Sigmoid colon (tissue), 4 donors: ENCODE measurements around the gene ABHD2.

ENCODE experiments used
- CTCF ChIP-seq, 4 experiments: fragments of 450-650 bp in 3 of 4; fragments of 200-600 bp in 1 of 4; IDR thresholded peaks; one replicate each; pipeline ENCODE4 v1.5.1; 2016 to 2019; ENCODE audit warnings: antibody characterized with exemption in 4 of 4, mild to moderate bottlenecking in 3 of 4, moderate library complexity in 2 of 4
- EP300 ChIP-seq, 4 donors: sonication (generic); formaldehyde crosslinking; IDR thresholded peaks; one replicate each; pipeline ENCODE4 v1.6.1; 2017; ENCODE audit warnings: antibody characterized with exemption in 4 of 4

DNA sequence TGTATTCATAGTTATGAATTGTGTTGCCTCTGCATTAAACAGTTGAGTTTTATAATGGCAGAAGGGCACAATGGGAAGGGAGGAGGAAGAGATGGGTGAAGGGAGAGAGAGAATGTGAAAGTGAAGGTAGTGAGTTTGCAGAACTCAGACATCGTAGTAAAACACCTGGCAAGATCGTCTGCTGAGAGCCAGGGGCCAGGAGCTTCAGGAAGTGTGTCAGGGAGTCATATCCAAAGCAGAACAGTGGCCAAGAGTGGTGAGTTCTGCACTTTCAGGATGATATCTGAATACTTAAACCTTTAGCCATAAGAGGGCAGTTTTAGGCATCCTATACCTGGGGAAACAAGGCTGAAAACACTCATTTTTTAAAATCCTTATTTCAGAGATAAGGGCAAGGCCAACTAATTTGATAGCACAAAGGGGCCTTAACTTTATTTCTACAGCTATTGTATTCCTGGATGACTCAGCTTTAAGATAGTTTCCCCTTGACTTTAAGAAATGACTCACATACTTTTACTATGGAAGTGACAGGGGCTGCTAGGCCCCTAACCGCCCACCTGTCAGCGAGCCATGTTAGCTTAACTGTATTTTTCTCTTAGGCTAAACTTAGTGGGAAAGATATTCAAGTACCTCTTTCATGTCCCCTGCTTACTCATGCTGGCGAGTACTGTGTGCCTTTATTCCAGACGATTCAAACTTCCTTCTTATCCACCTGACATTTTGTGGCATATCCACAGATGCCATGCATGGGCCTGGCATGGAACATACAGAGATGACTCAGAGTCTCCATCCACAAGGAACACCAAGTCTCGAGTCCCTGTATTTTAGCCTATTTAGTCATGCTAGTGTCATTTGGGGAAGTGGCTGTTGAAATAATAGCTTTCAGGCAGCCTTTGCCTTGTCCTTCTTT, 79.3 kb downstream of the ABHD2 start:
- no peak for TF ChIP-seq CTCF (IDR thresholded peaks at IDR 0.05)
- peak in 1 of 4 donors; percentile 38 for TF ChIP-seq EP300 (IDR thresholded peaks at IDR 0.05)
